GM18508 (cell line): ENCODE results near the gene LRWD1.

Experiments
- ATAC-seq: cut with Tn5 transposase; IDR thresholded peaks from one replicate; pipeline ENCODE4 v1.9.1; 2021; ENCODE audit warnings: moderate number of reproducible peaks; ENCODE audit not compliant: insufficient read depth, unreplicated experiment

LRWD1 gene

GRCh38 chr7:102464577-102465280 is at the start of gene LRWD1, which contains the start of gene ALKBH4:
LRWD1 (plus strand) TSS chr7:102464984; CDS start chr7:102465081, 97 bp downstream.
ALKBH4 (minus strand) TSS chr7:102464863; CDS start chr7:102464836, 27 bp downstream.
- peak; percentile 37 for ATAC-seq

GRCh38 chr7:102415685-102416225 is 49.0 kb upstream of the LRWD1 start:
- no peak for ATAC-seq

- ATAC-seq: no peak
Observed at GRCh38 chr7:102416406-102416805, 48.4 kb upstream of the LRWD1 start.

GRCh38 chr7:102417105-102417504 is 47.7 kb upstream of the LRWD1 start:
- ATAC-seq: no peak

GRCh38 chr7:102418592-102418991 is 46.2 kb upstream of the LRWD1 start:
- no peak for ATAC-seq

DNA sequence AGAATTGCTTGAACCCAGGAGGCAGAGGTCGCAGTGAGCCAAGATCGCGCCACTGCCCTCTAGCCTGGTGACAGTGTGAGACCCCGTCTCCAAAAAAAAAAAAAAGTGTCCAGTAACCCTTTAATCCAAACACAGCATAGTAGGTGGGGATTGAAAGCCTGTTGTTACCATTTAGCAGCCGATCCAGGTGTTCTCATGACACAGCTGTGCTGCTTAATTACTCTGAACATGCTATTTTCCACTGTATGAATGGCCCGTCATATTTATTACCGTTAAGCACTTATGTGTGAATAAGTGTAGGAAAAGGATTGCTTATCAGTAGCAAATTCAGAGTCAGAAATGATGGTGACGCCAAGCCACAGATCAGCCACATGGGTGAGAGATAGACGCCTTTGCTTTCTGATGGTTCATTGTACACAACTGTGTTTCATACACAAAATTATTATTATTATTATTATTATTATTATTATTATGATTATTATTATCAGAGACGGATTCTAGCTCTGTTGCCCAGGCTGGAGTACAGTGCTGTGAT is 43.0 kb upstream of the LRWD1 start:
- ATAC-seq: no peak

GRCh38 chr7:102424129-102424551 is 40.6 kb upstream of the LRWD1 start:
- no peak for ATAC-seq

DNA sequence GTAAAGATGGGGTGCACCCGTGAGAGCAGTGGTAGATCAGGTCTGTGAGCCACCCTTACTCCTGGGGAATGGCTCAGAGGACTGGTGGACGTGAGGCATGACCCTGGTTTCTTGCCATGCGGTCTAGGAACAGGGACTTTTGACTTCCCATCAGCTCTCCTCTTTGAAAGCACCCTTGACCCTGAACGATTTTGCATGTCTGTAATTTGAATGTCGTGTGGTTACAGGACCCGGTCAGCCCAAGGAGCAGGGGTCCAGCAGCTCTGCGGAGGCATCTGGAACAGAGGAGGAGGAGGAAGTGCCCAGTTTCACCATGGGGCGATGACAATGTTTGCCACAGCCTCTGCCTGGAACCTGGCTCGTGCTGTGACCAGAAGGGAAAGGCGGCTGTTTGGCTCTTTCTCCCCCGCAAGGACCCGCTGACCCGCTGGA is 40.0 kb upstream of the LRWD1 start:
- ATAC-seq: no peak

- ATAC-seq: peak; percentile 37
Observed at GRCh38 chr7:102425639-102426267, 39.0 kb upstream of the LRWD1 start.

DNA sequence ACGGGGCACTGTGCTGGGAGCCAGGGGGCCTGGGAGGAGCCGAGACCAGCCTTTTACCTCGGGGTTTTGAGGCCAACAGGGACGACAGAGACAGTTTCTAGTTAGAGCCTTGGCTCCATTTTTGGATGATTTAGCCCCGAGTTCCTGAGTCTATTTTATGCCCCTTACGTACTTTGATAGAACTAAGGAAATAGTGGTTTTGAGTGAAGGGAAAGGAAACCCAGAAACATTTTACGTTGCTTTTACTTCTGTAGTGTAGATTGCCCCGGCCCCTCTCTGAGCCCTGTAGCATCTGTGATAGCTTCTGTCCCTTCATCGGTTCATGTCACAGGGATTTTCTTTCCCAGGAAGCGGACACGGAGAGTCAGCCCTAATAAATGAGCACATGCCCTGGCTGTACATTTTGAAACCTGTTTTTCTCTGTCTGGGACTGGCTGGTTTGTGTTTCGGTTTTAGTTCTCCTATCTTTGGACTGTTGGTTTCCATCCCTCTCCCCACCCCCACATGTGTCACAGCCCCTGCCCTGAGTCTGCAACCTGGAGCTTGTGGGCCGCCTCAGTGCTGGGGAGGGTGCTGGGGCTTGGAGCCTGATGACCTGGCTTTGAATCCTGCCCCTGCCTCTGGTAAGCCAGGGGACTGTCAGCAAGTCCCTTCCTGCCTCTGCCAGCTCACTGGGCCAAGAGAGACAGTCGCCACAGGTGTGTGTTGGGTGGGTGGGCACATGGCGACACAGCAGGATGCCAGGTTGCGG is 38.3 kb upstream of the LRWD1 start:
- ATAC-seq: no peak

DNA sequence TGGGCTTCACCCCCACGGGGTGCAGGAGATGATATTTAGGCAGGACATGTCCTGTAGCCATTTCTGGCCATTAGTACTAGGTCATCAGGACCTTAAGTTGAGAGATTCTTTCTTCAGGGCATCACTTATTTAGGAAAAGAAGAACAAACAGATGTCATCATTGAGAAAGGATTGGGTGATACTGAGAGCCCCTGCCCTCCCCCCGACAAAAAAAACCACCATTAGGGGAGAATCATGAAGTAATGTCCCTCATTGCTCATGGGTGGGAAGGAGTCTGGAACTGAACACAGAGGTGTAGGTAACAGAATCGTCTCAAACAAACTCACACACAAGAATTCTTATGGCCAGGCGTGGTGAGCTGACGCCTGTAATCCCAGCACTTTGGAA is 37.8 kb upstream of the LRWD1 start:
- no peak for ATAC-seq

GRCh38 chr7:102429141-102429899 is 35.5 kb upstream of the LRWD1 start:
- ATAC-seq: no peak

DNA sequence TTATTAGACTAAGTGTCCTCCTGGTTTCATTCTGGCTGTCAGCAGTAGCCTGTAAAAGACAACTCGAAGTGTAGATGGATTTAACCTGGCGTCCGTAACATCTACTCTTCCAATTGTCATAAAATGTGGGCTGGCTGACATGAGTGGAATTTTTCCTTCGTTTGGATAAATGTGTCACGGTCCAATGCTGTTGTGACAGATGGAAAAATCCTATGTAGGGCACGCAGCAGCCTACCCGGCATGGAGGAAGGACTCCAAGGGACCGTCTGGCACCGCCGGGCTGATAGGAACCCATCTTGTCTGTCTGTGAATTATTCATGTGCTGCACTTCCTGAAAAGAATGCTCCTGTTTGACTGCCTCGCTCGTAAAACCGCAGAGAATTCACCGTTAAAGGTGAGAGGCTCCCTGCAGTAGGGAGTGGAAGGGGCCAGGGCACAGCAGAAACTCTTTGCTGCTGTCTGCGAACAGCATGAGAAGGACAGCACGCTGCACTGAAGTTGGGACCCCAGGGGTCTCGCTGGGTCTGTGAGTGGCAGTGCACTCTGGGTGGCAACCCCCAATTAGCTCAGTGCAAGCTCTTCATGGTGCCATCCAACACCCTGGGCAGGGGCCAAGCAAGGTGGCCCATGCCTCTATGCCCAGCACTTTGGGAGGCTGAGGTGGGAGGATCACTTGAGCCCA is 33.0 kb upstream of the LRWD1 start:
- ATAC-seq: no peak

DNA sequence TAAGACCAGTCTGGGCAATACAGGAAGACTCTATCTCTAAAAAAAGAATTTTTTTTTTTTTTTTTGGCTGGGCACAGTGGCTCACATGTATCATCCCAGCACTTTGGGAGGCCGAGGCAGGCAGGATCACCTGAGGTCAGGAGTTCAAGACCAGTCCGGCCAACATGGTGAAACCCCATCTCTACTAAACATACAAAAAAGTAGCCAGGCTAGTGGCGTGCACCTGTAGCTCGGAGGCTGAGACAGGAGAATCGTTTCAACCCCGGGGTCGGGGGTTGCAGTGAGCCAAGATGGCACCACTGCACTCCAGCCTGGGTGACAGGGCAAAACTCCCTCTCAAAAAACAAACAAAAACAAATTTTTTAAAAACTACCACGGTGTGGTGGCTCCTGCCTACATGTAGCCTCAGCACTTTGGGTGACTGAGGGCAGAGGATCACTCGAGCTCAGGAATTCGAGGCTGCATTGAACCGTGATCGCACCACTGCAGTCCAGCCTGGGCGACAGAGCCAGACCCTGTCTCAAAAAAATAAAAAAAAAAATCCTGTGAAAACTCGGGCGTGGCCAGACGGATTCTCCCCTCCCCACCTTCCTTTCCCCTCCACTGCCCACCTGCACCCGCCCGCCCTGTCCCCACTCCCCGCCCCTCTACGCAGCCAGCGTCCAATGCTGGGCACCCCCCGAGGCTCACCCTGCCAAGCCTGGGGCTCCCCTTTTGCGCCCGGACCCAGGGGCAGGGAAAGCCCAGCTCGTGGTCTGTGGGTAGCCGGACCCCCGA is 32.2 kb upstream of the LRWD1 start:
- ATAC-seq: no peak

DNA sequence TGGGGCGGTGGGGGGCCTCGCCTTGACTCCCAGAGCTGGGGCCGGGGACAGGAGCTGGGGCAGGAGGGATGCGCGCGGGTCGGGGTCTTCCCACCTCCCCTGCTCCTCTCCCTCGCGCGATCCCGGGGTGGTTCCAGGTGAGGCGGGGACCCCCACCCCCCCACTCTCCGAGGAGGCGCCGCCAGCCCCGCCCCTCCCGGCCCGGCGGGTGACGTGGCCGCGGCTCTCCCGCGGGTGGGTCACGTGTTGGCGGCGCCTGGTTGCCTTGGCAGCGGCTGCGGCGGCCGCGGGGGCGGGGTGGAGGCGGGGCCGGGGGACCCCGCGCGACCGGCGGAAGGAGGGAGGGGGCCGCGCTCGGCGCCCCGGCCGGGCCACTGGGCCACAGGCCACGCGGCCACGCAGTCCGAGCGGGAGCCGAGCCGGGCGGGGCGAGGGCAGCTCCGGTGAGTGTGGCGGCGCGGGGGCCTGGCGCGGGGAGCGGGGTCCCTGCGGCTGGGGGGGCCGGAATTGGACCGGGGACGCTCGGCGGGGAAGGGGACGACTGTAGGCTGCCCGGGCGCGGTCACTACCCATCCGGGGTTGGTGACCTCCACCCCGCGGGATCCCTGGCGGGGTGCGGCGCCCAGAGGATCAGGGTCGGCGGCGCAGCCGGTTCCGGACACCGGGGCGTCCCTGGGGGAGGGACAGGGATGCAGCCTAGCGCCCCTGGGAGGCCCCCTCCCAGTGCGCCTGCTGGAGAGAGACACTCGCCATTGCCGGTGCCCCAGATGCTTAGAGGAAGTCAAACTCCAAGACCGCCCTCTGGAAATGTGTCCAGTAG is 31.4 kb upstream of the LRWD1 start, which contains the start of gene ORAI2:
Gene ORAI2 (plus strand): TSS at position 357 of the 820 bp plus-strand sequence. CDS start 5,382 bp downstream, outside the sequence.
- ATAC-seq: no peak

- no peak for ATAC-seq
Observed at GRCh38 chr7:102434039-102434486, 30.7 kb upstream of the LRWD1 start.

DNA sequence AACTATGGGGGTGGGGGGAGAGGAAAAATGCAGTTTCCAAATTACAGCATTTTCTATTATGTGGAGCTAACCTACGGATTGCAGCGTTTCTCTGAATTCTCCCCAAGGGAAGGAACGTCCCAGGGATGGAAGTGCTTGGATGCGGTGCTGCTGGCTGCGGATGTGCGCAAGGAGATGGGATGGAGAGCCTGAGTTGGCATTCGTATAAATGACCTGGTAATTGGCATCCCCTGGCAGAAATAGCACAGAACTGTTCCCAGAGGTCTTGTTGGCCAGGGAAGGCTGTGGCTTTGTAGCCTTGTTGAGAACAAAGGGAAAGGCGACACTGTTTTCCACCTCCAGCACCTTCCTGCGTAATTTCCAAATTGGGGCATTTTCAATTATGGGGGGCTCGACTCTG is 28.7 kb upstream of the LRWD1 start:
- no peak for ATAC-seq
